ENCODE data around the gene FAM210B.
"Not testable (repeated sequence)": the region's sequence is repeated elsewhere in the genome, so short reads cannot be mapped to it uniquely, and the experiment has no call there.

Gene FAM210B

GRCh38 chr20:56393653-56394052 lies 34.9 kb downstream of the FAM210B start:
- DNase-seq, result no peak

DNA sequence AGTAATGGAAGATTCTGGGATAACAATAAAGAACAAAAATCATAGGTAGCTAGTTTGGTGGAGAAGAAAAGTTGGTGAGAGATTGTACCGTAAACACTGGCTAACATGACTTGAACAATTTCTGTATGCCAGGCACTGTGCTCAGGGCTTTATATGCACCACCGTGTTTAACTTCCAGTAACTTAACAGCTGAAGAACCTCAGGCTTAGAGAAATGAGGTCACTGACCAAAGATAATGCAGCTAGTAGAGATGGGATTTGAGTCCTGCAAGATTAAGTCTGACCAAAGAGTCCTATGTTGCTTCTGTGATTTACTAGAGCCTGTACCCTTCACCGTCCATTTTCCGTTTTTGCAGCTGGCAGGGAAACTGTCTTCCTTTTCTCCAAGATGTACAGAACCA lies 36.4 kb downstream of the FAM210B start:
- DNase-seq, result no peak

DNA sequence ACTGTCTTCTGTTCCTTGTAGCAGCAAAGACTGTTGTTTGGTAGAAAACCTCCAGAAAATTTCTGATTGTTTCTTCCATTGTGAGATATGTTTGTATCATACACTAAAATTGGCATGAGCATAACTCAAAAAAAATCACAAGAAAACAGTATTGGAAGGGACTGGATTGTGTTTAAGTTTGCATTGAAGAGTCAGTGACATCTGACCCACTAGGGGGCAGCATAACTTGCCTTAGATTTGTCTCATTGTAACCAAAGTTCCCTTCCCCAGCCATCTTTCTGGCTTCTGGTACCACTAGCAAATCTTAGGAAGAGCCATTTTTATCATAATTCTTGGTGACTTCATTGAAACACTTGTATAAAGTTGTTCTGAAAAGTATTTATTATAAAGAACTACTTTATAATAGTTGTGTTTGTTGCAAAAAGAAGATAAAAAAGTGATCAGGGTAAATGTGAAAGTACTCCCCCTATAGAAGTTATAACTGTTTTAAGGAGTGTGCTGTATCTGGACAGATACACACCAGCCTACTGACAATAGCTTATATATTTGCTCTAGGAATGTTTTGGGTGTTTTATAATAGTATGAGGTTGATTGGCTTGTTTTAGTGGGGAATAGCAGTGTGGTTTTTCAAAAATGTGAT lies 41.3 kb downstream of the FAM210B start:
- DNase-seq, result no peak

DNA sequence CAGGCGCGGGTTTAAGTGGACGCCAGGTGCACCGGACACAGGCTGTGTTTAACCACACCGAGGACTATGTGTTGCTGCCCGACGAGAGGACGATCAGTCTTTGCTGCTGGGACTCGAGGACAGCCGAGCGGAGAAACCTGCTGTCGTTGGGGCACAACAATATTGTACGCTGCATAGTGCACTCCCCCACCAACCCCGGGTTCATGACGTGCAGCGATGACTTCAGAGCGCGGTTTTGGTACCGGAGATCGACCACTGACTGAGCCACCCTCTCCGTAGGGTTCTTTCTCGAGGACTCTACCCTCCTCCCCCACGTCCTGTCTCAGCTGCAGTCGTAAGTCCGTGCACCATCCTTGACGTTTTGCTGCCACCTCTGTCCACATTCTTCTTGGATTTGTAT lies 44.7 kb downstream of the FAM210B start:
- DNase-seq, result no peak

DNA sequence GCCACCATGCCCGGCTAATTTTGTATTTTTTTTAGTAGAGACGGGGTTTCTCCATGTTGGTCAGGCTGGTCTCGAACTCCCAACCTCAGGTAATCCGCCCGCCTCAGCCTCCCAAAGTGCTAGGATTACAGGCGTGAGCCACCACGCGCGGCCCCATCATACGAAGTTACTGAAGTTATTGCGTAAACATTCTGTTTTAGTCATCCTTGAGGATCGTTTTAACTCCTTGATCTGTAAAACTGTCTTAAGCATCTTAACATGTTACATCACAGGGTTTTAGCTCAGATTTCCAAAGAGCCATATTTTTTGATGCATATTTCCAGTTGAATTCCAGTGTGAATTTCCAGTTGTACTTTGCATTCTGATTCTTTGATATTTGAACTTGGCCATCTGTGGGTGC lies 46.6 kb downstream of the FAM210B start:
- DNase-seq, result not testable (repeated sequence)

DNA sequence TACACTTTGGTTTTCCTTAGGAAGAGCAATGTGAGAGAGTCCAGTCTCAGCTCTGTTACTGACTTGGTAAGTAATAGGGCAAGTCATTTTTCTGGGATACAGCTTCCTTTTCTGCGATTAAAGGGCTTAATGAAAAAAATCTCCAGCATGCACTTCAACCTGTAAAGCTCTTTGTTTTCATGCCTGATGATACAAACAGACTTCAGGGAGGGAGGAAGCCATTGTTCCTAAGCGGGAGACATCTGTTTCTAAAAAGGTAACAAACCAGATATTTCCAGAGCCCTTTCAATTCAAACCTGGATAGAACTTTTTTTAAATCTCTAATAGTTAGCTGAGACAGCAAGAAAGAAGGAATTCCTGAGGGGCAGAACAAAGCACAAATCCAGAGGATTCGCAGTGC lies 48.1 kb downstream of the FAM210B start:
- no peak for DNase-seq

- DNase-seq, result no peak
These were observed 50.7 kb downstream of the FAM210B start for GRCh38 chr20:56409521-56409920.

DNA sequence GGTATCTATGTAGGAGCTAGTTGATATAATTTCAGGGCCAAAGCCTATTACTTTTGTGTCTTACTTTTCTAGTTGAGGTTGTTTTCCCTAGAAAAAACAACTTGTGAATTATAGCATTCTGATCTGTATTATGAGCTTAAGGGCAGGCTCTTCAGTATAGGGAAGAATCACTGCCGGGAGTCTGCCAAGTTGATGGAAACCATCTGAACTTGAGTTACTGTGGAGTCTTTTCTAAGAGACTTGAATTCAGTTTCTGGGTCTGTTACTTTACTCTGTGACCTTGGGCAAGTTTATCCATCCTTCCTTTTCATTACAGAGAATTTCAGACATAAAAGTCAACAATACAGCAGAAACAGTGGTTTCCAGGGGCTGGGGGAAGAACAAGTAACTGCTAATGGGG lies 51.2 kb downstream of the FAM210B start:
- DNase-seq, result no peak

GRCh38 chr20:56411287-56411686 lies 52.5 kb downstream of the FAM210B start:
- DNase-seq, result not testable (repeated sequence)

GRCh38 chr20:56411759-56412472 lies 53.1 kb downstream of the FAM210B start, which contains the start of gene CASS4:
Gene CASS4 (plus strand): TSS chr20:56412260. CDS start chr20:56412459, 199 bp downstream.
- no peak for DNase-seq

GRCh38 chr20:56412473-56412790 lies 53.7 kb downstream of the FAM210B start:
- DNase-seq, result no peak

DNA sequence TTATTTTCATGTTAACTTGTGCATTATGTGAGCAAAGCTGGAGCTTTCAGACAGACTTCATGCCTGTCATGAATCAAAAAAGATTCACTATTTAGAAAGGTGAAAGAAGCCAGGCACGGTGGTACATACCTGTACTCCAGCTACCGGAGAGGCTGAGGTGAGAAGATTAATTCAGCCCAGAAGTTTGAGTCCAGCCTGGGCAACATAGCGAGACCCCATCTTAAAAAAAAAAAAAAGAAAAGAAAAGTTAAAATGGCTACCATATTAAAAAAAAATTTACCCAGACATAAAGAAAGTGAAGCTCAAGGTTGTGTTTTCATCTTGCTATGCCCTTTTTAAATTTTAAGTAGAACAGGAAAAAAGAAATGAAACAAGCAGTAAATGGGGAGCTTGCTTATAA lies 54.2 kb downstream of the FAM210B start:
- DNase-seq, result no peak

DNA sequence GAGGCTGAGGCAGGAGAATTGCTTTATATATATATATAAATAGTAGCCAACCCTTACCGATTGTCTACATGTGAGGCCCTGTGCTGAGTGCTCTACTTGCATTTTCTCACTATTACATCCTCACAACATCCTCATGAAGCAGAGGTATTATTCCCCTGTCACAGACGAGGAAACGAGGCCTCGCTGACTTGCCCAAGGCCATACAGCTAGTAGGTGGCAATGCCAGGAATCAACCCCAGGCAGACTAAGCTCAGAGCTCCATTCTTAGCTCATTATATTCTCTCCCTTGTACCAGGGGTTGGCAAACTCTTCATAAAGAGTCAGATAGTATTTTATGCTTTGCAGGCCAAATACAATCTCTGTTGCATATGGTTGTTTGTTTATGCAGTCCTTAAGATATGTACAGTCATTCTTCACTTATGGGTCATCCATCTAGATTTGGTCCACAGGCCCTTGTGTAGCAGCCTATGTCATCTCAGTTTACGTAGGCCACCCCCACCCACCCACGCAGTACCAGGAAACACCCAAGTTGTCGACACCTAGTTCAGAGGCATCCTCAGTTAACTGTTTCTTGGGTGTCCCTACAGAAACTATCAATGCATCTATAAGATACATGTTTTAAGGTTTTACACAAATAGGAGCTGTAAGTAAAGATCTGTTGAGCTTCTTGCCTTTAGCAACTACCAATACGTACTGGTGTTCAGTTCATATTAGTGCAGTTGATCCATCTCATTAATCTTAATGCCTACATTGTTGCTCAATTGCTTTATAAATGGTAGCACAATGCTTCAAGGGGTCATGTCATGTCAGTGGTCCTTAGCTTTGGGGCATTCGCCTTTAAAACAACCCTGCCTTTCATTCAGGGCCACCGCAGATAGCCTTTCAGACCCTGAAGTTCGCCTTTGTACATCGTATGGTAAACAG lies 56.3 kb downstream of the FAM210B start:
- DNase-seq, result no peak

GRCh38 chr20:56417402-56417801 lies 58.6 kb downstream of the FAM210B start:
- DNase-seq, result no peak

- no peak for DNase-seq
These were observed 59.1 kb downstream of the FAM210B start for GRCh38 chr20:56417911-56418310.
